ENCODE measurements around the gene LAMC2. TPM values are rescaled to one million over a fixed set of nuclear protein-coding genes. Genes with fewer than 3 reads are reported as not detected.
"Not testable (repeated sequence)": the region's sequence is repeated elsewhere in the genome, so short reads cannot be mapped to it uniquely, and the experiment has no call there.

LAMC2 gene
- total RNA-seq, result not detected
- 0 reads per million in 2 donors for total RNA-seq

- H3K36me3 Mint-ChIP-seq (ENCODE audit: low read depth), result peaks cover 5% of the 10 kb centered on the region
- no peak within 1 kb of the TSS for H3K4me3 Mint-ChIP-seq
- ATAC-seq (no peak), DNase-seq (no peak)
- no peaks in the 10 kb centered on the region for H3K9me3 ChIP-seq (ENCODE audit: control insufficient read depth, low read length, poor library complexity, severe bottlenecking)
- H3K27me3 Mint-ChIP-seq, result peaks cover 46% of the 10 kb centered on the region
- H3K4me1 Mint-ChIP-seq, result no peaks in the 10 kb centered on the region
- no peak within 1 kb of the TSS for H3K27ac Mint-ChIP-seq
Observed at GRCh38 chr1:183185941-183186490, at the start of gene LAMC2. Gene LAMC2 (plus strand): TSS chr1:183186264. CDS start chr1:183186353, 89 bp downstream.

- H3K27ac Mint-ChIP-seq, result no peak overlapping the region
- H3K4me1 Mint-ChIP-seq, result peaks cover 2% of the 10 kb centered on the region
- H3K36me3 Mint-ChIP-seq (ENCODE audit: low read depth), result no peaks in the 10 kb centered on the region
Observed at GRCh38 chr1:183137782-183138181, 48.3 kb upstream of the LAMC2 start.

GRCh38 chr1:183138301-183138700 lies 47.8 kb upstream of the LAMC2 start:
- no peak overlapping the region for H3K27ac Mint-ChIP-seq
- DNase-seq, result no peak
- H3K36me3 Mint-ChIP-seq (ENCODE audit: low read depth), result no peaks in the 10 kb centered on the region
- H3K9me3 ChIP-seq (ENCODE audit: control insufficient read depth, low read length, poor library complexity, severe bottlenecking), result no peaks in the 10 kb centered on the region
- peaks cover 2% of the 10 kb centered on the region for H3K4me1 Mint-ChIP-seq
- no peak for ATAC-seq
- no peak overlapping the region for H3K4me3 Mint-ChIP-seq
- H3K27me3 Mint-ChIP-seq, result peaks cover 27% of the 10 kb centered on the region

More at GRCh38 chr1:183137782-183138181, 48.3 kb upstream of the LAMC2 start:
- DNase-seq, result no peak
- no peak for ATAC-seq
- H3K4me3 Mint-ChIP-seq, result no peak overlapping the region
- peaks cover 28% of the 10 kb centered on the region for H3K27me3 Mint-ChIP-seq
- H3K9me3 ChIP-seq (ENCODE audit: control insufficient read depth, low read length, poor library complexity, severe bottlenecking), result no peaks in the 10 kb centered on the region

GRCh38 chr1:183139281-183139942 lies 46.7 kb upstream of the LAMC2 start:
- no peaks in the 10 kb centered on the region for H3K36me3 Mint-ChIP-seq (ENCODE audit: low read depth)
- H3K27me3 Mint-ChIP-seq, result peaks cover 23% of the 10 kb centered on the region
- no peak overlapping the region for H3K27ac Mint-ChIP-seq
- H3K4me1 Mint-ChIP-seq, result peaks cover 2% of the 10 kb centered on the region
- ATAC-seq (no peak), DNase-seq (no peak)
- no peaks in the 10 kb centered on the region for H3K9me3 ChIP-seq (ENCODE audit: control insufficient read depth, low read length, poor library complexity, severe bottlenecking)
- H3K4me3 Mint-ChIP-seq, result no peak overlapping the region

- H3K4me1 Mint-ChIP-seq, result peaks cover 2% of the 10 kb centered on the region
- no peak overlapping the region for H3K4me3 Mint-ChIP-seq
- no peaks in the 10 kb centered on the region for H3K9me3 ChIP-seq (ENCODE audit: control insufficient read depth, low read length, poor library complexity, severe bottlenecking)
- peaks cover 20% of the 10 kb centered on the region for H3K27me3 Mint-ChIP-seq
- DNase-seq, result no peak
- no peaks in the 10 kb centered on the region for H3K36me3 Mint-ChIP-seq (ENCODE audit: low read depth)
- no peak for ATAC-seq
- H3K27ac Mint-ChIP-seq, result no peak overlapping the region
Observed at GRCh38 chr1:183140633-183141032, 45.4 kb upstream of the LAMC2 start.

GRCh38 chr1:183142171-183142570 lies 43.9 kb upstream of the LAMC2 start:
- Mint-ChIP-seq H3K36me3 (ENCODE audit: low read depth) (no peaks in the 10 kb centered on the region), H3K4me3 (no peak overlapping the region), H3K27ac (no peak overlapping the region), H3K27me3 (peaks cover 12% of the 10 kb centered on the region), H3K4me1 (peaks cover 2% of the 10 kb centered on the region)
- no peaks in the 10 kb centered on the region for H3K9me3 ChIP-seq (ENCODE audit: control insufficient read depth, low read length, poor library complexity, severe bottlenecking)
- ATAC-seq, result no peak
- no peak for DNase-seq

- H3K4me1 Mint-ChIP-seq, result peaks cover 2% of the 10 kb centered on the region
- ATAC-seq (no peak), DNase-seq (no peak)
- H3K9me3 ChIP-seq (ENCODE audit: control insufficient read depth, low read length, poor library complexity, severe bottlenecking), result no peaks in the 10 kb centered on the region
- no peak overlapping the region for H3K27ac Mint-ChIP-seq
- peaks cover 12% of the 10 kb centered on the region for H3K27me3 Mint-ChIP-seq
- H3K36me3 Mint-ChIP-seq (ENCODE audit: low read depth), result no peaks in the 10 kb centered on the region
- H3K4me3 Mint-ChIP-seq, result no peak overlapping the region
Observed at GRCh38 chr1:183143576-183144315, 42.3 kb upstream of the LAMC2 start.

- DNase-seq (no peak), ATAC-seq (no peak)
- Mint-ChIP-seq H3K4me1 (peaks cover 2% of the 10 kb centered on the region), H3K4me3 (no peak overlapping the region), H3K27me3 (peaks cover 6% of the 10 kb centered on the region), H3K36me3 (ENCODE audit: low read depth) (no peaks in the 10 kb centered on the region), H3K27ac (no peak overlapping the region)
- H3K9me3 ChIP-seq (ENCODE audit: control insufficient read depth, low read length, poor library complexity, severe bottlenecking), result no peaks in the 10 kb centered on the region
Observed at GRCh38 chr1:183144752-183145151, 41.3 kb upstream of the LAMC2 start.

GRCh38 chr1:183147735-183148134 lies 38.3 kb upstream of the LAMC2 start:
- H3K9me3 ChIP-seq (ENCODE audit: control insufficient read depth, low read length, poor library complexity, severe bottlenecking), result no peaks in the 10 kb centered on the region
- no peak overlapping the region for H3K27ac Mint-ChIP-seq
- no peak overlapping the region for H3K4me3 Mint-ChIP-seq
- no peaks in the 10 kb centered on the region for H3K4me1 Mint-ChIP-seq
- DNase-seq, result no peak
- H3K36me3 Mint-ChIP-seq (ENCODE audit: low read depth), result no peaks in the 10 kb centered on the region
- H3K27me3 Mint-ChIP-seq, result peaks cover 7% of the 10 kb centered on the region
- ATAC-seq, result no peak

- no peak overlapping the region for H3K27ac Mint-ChIP-seq
- H3K36me3 Mint-ChIP-seq (ENCODE audit: low read depth), result no peaks in the 10 kb centered on the region
- DNase-seq (no peak), ATAC-seq (no peak)
- H3K9me3 ChIP-seq (ENCODE audit: control insufficient read depth, low read length, poor library complexity, severe bottlenecking), result no peaks in the 10 kb centered on the region
- H3K4me3 Mint-ChIP-seq, result no peak overlapping the region
- peaks cover 11% of the 10 kb centered on the region for H3K27me3 Mint-ChIP-seq
- H3K4me1 Mint-ChIP-seq, result no peaks in the 10 kb centered on the region
Observed at GRCh38 chr1:183148599-183148998, 37.5 kb upstream of the LAMC2 start.

GRCh38 chr1:183149273-183149672 lies 36.8 kb upstream of the LAMC2 start:
- Mint-ChIP-seq H3K4me3 (no peak overlapping the region), H3K36me3 (ENCODE audit: low read depth) (peaks cover 2% of the 10 kb centered on the region), H3K27ac (no peak overlapping the region), H3K27me3 (peaks cover 15% of the 10 kb centered on the region), H3K4me1 (no peaks in the 10 kb centered on the region)
- DNase-seq (no peak), ATAC-seq (no peak)
- no peaks in the 10 kb centered on the region for H3K9me3 ChIP-seq (ENCODE audit: control insufficient read depth, low read length, poor library complexity, severe bottlenecking)

GRCh38 chr1:183150032-183150431 lies 36.0 kb upstream of the LAMC2 start:
- peaks cover 16% of the 10 kb centered on the region for H3K27me3 Mint-ChIP-seq
- not testable (repeated sequence) for DNase-seq; H3K4me1 Mint-ChIP-seq; H3K9me3 ChIP-seq (ENCODE audit: control insufficient read depth, low read length, poor library complexity, severe bottlenecking); H3K36me3 Mint-ChIP-seq (ENCODE audit: low read depth); H3K4me3 Mint-ChIP-seq; H3K27ac Mint-ChIP-seq; ATAC-seq

- no peak for ATAC-seq
- DNase-seq, result no peak
- Mint-ChIP-seq H3K4me3 (no peak overlapping the region), H3K36me3 (ENCODE audit: low read depth) (peaks cover 2% of the 10 kb centered on the region), H3K27me3 (peaks cover 16% of the 10 kb centered on the region), H3K4me1 (no peaks in the 10 kb centered on the region), H3K27ac (no peak overlapping the region)
- no peaks in the 10 kb centered on the region for H3K9me3 ChIP-seq (ENCODE audit: control insufficient read depth, low read length, poor library complexity, severe bottlenecking)
Observed at GRCh38 chr1:183150445-183150844, 35.6 kb upstream of the LAMC2 start.

Measured in T-helper 17 cell (primary cell).